ENCODE results near the gene TMEM14B. TPM values are rescaled to one million over a fixed set of nuclear protein-coding genes. Genes with fewer than 3 reads are reported as not detected.

Gene TMEM14B
- total and polyA plus RNA-seq, 9 of the 15 experiments (the other 6 are each of a cell fraction or from before 2014, with no cell fraction given) = 174 to 862 (median 263) TPM

GRCh38 chr6:10759884-10760329, 12.3 kb downstream of the TMEM14B start:
- Histone ChIP-seq H3K36me3 (ENCODE audit: control insufficient read depth, insufficient read depth, low read length) (peaks cover 55% of the 10 kb centered on the region), H3K9me1 (ENCODE audit: control insufficient read depth, insufficient read depth, low read length) (no peaks in the 10 kb centered on the region), H3K9me3 (replicated peaks; ENCODE audit: control insufficient read depth, insufficient read depth, low read depth, low read length) (no peaks in the 10 kb centered on the region), H4K20me1 (replicated peaks; ENCODE audit: control insufficient read depth, insufficient read depth, low read length) (no peaks in the 10 kb centered on the region), H3K27me3 (ENCODE audit: control insufficient read depth in 2 of 2, insufficient read depth in 2 of 2, low read length in 2 of 2) (no peaks in the 10 kb centered on the region), H3K9ac (ENCODE audit: insufficient read depth in 1 of 2, low read depth in 2 of 2, low read length in 2 of 2) (no peak overlapping the region), H3K4me2 (ENCODE audit: insufficient read depth, low read length) (no peak overlapping the region), H2AFZ (ENCODE audit: low read depth, low read length) (no peak overlapping the region), H3K79me2 (ENCODE audit: control insufficient read depth, insufficient read depth, low read length) (peaks cover 12% of the 10 kb centered on the region; the same call in 2 of the 3 replicates), H3K4me1 (replicated peaks in 1 of 2; ENCODE audit: control insufficient read depth in 2 of 2, insufficient read depth in 2 of 2, low read length in 2 of 2) (peaks cover 0 to 11% of the 10 kb centered on the region in 2 experiments; a peak in 3 of 5 replicates), H3K27ac (ENCODE audit: extremely low read depth, low read depth, low read length) (no peak overlapping the region), H3K4me3 (no peak overlapping the region)
- BruUV-seq (replicated peaks) = no TSS peak
- 47% methylated on average over 6 of the region's 6 CpGs for WGBS (ENCODE audit: insufficient coverage, low coverage, missing lambda C conversion rate)
- ChIA-PET POLR2A (interaction anchor here (0.7 to 2.1 kb wide), 5 partner anchors 11 to 37 kb away, joined by 3 to 9 read pairs (median 5); partner anchors contain the start of genes TMEM14B and TMEM14C), CTCF (ENCODE audit: low intra/inter-chr PET ratio) (no interaction called here)
- in situ Hi-C loops (cut with MboI) (no loop called here), intact Hi-C loops (cut with micrococcal nuclease) (no loop called here)
- peak in 1 of 4 experiments; percentile 25 for DNase-seq (ENCODE audit: extremely low read depth in 1 of 4, low spot score in 3 of 4)
- FAIRE-seq = no peak
- peak; percentile 26; the same call in 1 of the 2 replicates for TF ChIP-seq NFIC (IDR thresholded peaks at IDR 0.05)
- no peak for TF ChIP-seq PKNOX1 (IDR thresholded peaks at IDR 0.05)
- peak; percentile 12; the same call in 1 of the 2 replicates for TF ChIP-seq ATF3 (IDR thresholded peaks at IDR 0.05)
- no peak for TF ChIP-seq ATF3 (CRISPR knock-in tag; conservative IDR thresholded peaks at IDR 0.05)
- TF ChIP-seq MEF2D (tag; conservative IDR thresholded peaks at IDR 0.05; ENCODE audit: low read depth) = no peak
- TF ChIP-seq JUND (IDR thresholded peaks at IDR 0.05; ENCODE audit: borderline replicate concordance, low read depth, low read length) = 0 out of 2 replicates have a peak, but pooled peaks have one; percentile 22
- no peak for TF ChIP-seq JUND (tag; IDR thresholded peaks at IDR 0.05; ENCODE audit: borderline replicate concordance, low read depth, low read length)
- TF ChIP-seq CBFA2T3 (IDR thresholded peaks at IDR 0.05) = peak; percentile 5; the same call in 1 of the 2 replicates
- no peak for TF ChIP-seq ZNF24 (IDR thresholded peaks at IDR 0.05)
- ATAC-seq = no peak
